ENCODE measurements around the gene SYVN1.
A peak's percentile ranks its signal among the peaks of the same experiment; 100 is the strongest.
"Not testable (repeated sequence)": the region's sequence is repeated elsewhere in the genome, so short reads cannot be mapped to it uniquely, and the experiment has no call there.

SYVN1 gene

GRCh38 chr11:65127473-65128181 is 6.7 kb downstream of the SYVN1 start:
- DNase-seq (ENCODE audit: low read depth): no peak

GRCh38 chr11:65126624-65127274 is 7.6 kb downstream of the SYVN1 start:
- DNase-seq (ENCODE audit: low read depth): no peak

- DNase-seq (ENCODE audit: low read depth): no peak
Measured at GRCh38 chr11:65125197-65126056, 8.9 kb downstream of the SYVN1 start.

GRCh38 chr11:65124480-65125196 is 9.7 kb downstream of the SYVN1 start:
- no peak for DNase-seq (ENCODE audit: low read depth)

- peak; percentile 99 for DNase-seq (ENCODE audit: low read depth)
Measured at GRCh38 chr11:65121865-65122696, 12.2 kb downstream of the SYVN1 start, which contains the start of the genes FAU and MRPL49. Gene FAU (minus strand): TSS chr11:65122134. CDS start chr11:65121813, 321 bp downstream. Gene MRPL49 (plus strand): TSS chr11:65122321. CDS start chr11:65122347, 26 bp downstream.

- no peak for DNase-seq (ENCODE audit: low read depth)
Measured at GRCh38 chr11:65121447-65121864, 12.9 kb downstream of the SYVN1 start.

GRCh38 chr11:65120831-65121230 is 13.5 kb downstream of the SYVN1 start:
- DNase-seq (ENCODE audit: low read depth): no peak

GRCh38 chr11:65119670-65119995 is 14.7 kb downstream of the SYVN1 start:
- DNase-seq (ENCODE audit: low read depth): no peak

- DNase-seq (ENCODE audit: low read depth): not testable (repeated sequence)
Measured at GRCh38 chr11:65118891-65119669, 15.2 kb downstream of the SYVN1 start.

- DNase-seq (ENCODE audit: low read depth): no peak
Measured at GRCh38 chr11:65118097-65118837, 16.1 kb downstream of the SYVN1 start.

GRCh38 chr11:65117206-65118096 is 16.9 kb downstream of the SYVN1 start, which contains the start of gene ZNHIT2:
Gene ZNHIT2 (minus strand): TSS chr11:65117701. CDS start chr11:65117653, 48 bp downstream.
- peak; percentile 98 for DNase-seq (ENCODE audit: low read depth)

- peak; percentile 81 for DNase-seq (ENCODE audit: low read depth)
Measured at GRCh38 chr11:65116370-65117205, 17.7 kb downstream of the SYVN1 start.

GRCh38 chr11:65115361-65116082 is 18.8 kb downstream of the SYVN1 start:
- DNase-seq (ENCODE audit: low read depth): no peak

GRCh38 chr11:65114538-65115171 is 19.7 kb downstream of the SYVN1 start:
- no peak for DNase-seq (ENCODE audit: low read depth)

GRCh38 chr11:65113839-65114238 is 20.5 kb downstream of the SYVN1 start:
- no peak for DNase-seq (ENCODE audit: low read depth)

- no peak for DNase-seq (ENCODE audit: low read depth)
Measured at GRCh38 chr11:65113361-65113756, 21.0 kb downstream of the SYVN1 start.
